Inflammatory macrophage treated with lipopolysaccharide for 1 hour (primary cell): ENCODE data around the gene PICK1.
"Not testable (repeated sequence)": the region's sequence is repeated elsewhere in the genome, so short reads cannot be mapped to it uniquely, and the experiment has no call there.

Source experiments
- DNase-seq, 2 donors: peaks; one replicate each; pipeline ENCODE4 v3.0.0-alpha.2; 2020 to 2022

The PICK1 gene

DNA sequence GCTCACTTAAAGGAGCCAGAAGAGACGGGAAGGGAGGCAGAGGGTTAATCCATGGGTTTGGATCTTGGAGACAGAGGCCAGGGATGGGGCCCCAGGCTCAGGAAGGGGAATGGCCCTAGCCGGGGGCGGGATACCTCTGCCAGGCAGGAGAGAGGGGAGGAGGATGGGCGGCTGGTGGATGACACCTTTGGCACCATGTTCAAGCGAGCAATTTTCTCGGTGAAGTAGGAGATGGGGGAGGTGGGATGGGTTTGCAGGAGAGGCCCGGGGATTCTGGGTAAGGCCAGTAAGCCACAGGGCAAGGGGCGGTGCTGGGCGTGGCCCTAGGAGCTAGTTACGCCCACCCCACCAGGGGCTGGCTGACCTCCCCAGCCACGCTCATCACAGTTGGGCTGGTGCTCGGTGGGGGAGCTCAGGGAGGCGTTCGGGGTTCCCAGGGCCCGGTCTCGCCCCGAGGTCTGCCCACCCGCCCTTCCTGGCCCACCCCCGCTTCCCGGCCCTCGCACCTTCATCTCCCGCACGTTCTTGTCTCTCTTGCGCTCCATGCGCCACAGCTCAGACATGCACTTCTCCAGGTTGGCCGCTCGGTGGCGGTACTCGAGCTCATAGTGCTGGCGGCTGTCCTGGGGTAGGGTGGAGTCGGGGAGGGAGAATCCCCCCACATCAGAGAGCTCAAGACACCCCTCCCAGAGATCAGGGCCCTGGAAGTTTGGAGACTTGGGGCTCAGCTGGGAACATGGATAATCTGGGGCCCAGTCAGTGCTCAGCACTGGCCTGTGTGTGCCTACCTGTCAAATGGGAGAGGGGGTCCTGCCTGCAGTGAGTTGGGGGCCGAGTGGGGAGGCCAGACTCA lies 40.6 kb downstream of the PICK1 start:
- DNase-seq: no peak

DNA sequence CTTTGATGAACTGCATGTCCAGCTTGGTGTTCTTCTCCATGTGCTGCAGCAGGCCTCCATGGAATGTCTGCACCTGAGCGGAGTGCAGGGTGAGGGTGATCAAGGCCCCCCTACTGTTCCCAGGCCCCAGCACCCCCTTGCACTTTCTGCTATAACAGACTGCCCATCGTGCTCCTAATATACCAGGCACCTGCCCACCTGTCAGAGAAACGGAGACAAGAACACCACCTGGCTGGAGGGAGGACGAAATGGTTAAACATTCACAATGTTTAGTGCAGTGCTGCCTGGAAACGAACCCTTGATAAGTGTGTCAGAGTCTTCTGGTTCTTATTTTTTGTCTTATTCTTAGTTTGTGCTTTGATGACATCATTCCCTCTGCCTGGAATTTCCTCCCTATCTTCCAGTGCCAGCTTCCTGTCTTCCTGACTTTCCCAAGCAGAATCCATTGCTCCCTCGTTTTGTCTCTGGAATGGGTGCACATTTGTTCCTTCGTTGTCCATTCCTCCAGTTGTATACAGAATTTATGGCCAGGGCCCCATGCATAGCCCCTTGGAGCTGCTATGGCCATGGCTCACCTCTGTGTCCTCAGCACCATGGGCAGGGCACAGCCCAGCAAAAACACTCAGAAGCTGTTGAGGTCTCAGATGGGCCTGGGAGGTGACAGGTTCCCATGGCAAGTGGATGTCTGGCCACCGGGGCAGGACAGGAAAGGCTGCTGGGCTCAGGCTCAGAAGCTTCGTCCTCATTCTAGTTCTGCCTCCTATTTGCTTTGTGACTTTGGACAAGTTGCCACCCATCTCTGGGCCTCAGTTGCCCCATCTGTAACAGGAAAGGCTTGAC lies 41.4 kb downstream of the PICK1 start:
- DNase-seq: no peak

DNA sequence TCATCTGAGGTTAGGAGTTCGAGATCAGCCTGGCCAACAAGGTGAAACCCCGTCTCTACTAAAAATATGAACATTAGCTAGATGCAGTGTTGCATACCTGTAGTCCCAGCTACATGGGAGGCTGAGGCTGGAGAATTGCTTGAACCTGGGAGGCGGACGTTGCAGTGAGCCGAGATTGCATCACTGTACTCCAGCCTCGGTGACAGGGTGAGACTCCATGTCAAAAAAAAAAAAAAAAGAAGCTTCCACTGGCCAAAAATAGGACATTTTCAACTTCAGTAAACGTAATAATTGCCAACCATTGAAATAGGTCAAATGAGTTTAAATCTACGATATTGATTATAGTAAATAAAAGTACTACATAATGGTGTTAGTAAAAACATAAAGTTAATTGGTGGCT lies 46.4 kb downstream of the PICK1 start:
- DNase-seq: no peak

DNA sequence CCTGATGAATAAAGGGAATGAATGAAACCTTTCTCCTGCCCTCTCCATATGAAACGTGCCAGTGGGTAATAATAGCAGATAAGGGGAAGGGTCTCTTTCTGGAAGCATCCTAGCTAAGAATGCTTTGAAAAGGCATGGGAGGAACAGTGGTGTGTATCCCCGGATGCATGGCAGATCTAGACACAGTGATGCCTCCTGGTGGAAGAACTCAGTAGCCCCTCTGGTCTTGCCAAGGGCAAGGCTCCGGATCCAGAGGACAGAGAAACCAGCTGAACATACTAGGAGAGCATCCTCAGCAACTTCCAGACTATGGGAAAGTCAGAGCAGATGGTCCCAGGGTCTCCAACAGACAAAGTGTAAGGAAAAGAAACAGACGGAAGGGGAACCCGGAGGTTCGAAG lies 46.9 kb downstream of the PICK1 start:
- peak in 1 of 2 donors; percentile 44 for DNase-seq

DNA sequence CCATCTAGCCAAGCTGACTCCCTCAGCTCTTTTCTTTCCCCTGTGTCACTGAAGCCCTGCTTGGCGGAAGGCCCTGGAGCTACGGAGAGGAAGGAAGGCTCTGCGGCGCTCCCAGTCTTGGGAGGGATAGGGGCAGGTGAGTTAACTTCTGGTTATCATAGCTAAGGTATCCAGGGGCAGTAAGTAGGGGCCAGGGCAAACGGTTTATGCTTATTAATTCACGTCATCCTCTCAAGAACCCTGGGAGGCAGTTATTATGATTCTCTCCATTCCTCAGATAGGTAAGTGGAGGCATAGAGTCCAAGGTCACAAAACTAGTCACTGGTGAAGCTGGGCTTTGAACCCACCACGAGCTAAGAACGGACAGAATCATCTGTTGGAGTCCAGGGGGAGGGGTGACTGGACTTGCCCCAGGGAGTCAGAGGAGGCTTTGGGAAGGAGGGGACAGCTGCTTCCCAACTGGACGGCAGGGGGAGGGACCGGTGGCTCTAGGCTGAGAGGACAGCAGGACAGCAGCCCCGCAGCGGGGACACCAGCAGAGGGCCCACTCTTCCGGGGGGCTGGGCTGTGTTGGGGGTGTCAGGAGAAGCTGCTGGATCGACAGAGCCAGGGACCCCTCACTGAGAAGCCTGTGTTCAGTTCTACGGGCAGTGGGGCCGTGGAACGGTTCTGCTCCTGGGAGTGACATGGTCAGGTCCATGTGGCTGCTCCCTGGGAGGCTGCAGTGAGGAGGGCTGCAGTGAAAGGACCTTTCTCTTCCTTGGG lies 49.8 kb downstream of the PICK1 start:
- DNase-seq: no peak

DNA sequence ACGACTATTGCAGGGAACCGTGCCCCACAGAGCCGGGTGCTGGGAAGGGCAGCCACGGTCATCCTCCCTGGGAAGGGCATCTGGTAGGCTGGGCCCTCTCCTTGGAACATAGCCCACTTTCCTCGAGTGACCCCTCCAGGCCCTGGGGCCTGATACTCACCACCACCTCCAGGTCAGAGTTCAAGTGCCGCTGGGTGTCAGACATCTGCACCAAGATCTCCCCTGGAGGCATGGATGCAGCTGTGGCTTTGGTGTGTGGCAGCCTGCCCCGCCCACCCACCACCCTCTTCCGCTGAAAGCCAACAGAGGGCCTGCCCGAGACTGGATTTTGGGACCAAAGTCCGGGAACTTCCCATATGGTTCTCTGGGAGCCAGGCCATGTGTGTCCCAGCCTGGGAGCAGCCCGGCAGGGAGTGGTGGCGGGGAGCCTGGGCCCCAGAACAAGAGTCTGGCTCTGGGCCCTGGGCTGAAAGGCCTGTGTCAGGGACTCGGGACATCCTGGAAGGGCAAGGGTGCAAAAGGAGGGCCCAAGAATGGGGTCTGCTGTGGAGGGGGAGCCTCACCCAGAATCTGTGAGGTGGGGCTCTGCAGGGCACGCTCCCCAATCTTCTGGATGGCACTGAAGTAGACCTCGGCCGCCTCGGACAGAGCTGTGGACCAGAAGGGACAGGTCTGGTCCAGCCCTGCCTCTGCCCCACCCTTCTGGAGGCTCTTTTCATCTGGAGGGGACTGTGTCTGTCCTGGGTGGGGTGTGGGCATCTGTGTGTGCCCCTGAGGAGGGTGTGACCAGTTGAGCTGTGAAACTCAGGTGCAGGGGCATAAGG lies 50.7 kb downstream of the PICK1 start:
- no peak for DNase-seq

DNA sequence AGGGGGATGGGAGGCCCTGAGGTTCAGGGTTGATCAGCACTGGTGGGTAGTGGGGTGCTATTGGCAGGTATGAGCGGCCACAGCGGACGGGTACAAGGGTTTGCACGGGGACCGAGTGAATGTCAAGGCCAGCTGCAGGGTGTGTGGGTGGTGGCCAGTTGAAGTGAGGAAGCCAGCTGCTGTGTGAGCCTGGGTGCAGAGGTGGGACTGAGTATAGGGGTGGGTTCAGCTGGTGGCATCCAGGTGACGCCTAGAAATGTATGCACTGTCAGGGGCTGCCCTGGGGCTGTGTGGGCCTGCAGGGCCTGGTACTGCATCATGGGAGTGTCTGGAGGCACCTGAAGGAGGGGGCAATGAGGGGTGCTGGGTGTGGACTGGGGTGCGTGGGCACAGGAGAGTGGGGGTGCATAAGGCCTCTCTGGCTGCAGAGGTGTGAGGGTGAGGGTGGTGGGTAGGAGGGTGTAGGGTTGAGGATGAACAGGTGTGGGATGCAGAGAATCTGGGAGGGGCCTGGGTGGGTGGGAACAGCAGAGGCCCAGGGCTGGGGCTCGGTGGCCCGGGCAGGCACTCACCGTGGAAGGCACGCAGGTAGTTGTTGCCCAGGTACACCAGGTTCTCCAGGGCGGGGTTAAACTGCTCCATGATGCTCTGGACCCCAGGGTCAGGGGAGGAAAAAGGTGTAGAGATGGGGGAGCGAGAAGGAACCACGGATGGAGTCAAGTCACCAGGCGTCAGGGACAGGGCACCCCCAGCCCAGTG lies 51.5 kb downstream of the PICK1 start:
- DNase-seq: no peak

DNA sequence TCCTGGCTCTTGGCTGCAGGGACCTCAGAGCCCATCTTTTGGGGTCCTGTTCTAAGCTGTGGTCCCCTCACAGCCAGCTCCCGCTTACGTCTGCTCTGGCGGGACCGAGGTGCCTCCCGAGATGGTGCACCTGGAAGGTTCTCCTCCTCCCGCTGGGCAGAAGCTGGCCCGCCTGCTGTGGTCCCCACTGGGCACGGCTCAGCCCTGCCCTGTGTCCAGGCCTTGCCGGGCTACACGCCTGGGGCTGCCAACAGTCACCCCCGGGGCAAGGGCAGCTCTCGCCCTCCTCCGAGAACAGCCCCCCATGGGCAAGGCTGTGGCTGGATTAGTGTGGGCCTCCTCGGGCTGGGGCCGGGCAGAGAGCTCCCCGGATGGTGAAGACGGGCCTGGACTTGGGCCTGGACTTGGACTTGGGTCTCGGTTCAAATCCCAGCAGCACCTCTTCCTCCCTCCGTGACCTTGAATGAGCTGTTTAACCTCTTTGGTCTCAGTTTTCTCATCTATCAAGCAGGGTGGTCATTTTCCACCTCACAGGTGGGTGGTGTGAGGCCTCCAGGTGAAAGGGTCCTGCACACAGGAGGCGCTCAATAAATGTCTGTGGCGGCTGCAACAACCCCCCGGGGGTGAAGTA lies 52.3 kb downstream of the PICK1 start:
- no peak for DNase-seq

DNA sequence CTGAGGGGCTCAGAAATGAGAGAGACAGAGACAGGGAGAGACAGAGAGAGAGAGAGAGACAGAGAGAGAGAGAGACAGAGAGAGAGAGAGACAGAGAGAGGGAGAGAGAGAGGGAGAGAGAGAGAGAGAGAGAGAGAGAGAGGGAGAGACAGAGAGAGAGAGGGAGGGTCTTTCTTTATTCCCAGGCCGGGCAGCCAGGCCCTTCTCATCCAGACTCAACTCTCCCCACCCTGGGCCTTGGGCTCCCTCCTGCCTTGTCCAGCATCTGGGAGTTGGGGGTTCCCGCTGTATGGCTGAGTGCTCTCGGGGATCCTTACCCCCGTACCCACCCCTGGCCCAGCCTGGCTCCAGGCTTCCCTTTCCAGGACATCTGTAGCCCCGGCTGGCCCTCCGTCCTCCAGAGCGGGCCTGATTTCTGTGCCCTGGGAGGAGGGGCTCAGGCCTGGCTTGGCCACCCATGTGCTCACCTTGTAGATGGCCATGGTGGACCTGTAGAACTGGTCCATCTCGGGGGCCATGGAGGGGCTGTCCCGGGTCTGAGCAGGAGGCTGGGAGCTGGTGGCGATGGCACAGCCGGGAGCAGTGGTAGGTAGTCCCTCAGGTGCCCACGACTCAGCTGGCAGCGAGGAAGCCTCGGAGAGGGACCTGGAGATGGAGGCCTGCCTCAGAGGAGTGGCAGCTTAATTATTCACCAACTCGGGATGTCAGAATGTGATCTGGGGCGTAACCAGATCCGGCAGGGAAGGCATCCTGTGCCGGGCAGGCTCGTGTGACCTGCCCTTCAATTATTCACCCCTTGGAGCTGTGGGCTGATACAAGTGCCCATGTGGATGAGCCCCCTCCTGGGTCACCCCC lies 53.0 kb downstream of the PICK1 start, which contains the start of gene BAIAP2L2:
Gene BAIAP2L2, minus strand, starts transcription at position 677 of the 855 bp plus-strand sequence. Its CDS starts 159 bp downstream, at position 518.
- DNase-seq: no peak

DNA sequence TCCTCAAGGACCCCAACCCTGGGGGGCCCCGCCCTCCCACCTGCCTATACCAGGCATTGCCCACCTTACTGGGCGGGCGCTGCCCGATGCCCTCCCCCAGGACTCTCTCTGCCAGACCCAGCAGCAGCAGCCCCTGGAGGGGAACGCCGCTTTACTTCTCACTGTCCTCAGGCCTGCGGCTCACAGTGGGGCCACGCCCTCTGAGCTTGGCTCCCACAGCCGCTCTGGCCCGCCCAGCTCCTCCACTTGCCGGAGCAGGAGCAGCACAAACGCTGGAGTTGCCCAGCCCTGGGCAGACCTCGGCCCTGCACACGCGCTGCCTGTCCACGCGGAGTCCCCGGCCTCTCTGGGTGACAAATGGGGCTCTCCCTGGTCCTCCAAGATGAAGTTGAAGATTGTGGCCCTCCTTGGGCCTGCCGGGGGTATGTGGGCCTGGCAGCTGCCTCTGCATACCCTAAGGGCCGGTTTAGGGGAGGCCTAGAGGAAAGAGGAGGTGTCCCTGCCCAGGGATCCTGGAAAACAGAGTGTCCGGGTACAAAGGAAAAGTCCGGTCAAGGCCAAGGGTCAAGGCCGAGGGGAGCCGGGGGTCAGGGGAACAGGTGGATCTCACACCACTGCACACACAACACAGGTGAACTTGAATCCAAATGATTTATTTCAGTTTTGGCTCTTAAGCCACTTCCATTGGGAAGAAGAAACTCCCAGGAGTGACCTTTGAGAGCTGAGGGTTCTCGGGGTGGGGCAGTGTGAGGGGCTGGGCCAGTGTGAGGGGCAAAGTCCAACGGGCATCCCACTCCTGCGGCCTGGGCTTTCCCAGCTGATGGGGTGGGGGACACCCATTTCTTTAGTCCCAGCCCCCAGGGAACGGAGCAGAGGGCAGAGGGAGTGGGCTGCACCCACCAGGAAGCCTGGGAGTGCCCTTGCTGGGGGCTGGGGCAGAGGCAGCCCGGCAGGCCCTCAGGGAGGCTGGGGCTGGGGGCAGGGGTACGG lies 54.0 kb downstream of the PICK1 start:
- no peak for DNase-seq

DNA sequence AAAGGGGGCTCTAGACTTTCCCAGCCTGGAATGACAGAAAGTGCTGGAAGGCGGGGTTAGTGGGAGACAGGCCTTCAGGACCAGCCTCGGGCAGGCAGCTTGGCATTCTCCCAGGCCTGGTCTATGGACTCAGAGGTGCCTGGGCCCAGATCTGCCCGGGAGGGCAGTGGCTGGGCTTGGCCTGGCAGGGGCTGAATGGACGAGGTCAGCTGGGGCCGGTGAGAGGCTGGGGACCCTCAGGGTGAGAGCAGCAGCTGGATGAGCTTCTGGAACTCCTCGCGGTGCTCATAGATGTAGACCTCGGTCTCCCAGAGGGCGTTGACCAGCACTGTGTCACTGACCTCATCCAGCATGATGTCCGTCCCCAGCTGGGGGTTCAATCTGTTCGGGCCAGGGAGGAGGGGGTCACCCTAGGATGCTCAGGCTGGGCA lies 54.7 kb downstream of the PICK1 start:
- no peak for DNase-seq

DNA sequence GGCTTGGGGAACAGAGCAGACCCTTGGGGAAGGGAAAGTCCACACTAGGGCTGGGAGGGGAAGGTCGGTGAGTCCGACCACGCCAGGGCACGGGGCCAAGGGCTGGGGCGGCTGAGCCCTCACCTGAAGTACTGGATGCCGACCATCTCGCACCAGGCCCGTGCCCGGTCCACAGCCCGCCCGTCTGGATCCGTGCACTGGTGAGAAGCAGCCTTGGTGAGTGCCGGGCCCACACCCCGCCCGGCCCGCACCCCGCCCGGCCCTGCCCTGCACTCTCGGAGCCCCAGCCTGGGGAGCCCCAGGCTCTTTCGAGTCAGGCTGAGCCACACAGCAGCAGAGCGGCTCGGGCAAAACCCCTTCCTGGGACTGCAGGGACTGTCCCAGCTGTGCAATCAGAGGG lies 55.2 kb downstream of the PICK1 start:
- no peak for DNase-seq

DNA sequence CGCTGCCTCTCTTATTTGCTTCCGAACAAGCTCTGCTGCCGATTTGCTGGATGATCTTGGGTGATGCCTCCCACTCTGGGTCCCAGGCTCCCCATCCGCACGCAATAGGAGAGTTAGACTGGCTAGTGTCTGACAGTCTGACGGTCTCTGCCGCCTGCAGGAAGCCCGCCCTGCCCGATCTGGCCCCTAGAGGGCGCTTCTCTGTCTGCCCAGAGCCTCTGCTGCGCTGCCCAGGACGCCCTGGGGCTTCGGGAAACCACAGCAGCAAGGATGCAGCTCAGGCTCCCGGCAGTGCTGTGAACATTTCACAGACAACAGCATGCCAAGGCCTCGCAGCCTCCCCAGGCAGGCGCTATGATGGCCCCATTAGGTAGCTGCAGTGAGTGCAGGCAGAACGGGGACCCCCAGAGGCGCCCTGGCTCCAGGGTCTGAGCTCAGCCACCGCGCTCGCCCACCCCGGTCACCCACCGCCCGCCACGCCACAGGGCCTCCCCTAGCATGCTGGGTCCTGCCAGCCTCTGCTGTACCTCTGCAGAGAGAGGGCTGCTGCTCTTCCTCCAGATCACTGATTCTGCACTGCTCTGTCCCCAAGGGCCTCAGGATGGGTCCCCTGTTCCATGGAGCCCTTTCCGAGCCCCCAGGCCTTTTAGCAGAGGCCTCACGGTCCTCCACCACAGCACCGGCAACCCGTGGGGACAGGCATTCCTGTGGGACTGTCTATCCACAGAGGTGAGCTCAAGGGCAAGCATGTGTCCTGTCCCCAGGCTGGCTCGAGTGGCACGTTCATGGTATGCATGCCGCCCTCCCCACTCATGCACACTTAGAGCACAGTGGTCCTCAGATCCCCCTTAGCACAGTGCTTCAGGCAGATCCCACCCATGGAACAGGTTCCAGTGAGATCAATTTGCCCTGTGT lies 57.5 kb downstream of the PICK1 start:
- peak; percentile 61 to 95 for DNase-seq

DNA sequence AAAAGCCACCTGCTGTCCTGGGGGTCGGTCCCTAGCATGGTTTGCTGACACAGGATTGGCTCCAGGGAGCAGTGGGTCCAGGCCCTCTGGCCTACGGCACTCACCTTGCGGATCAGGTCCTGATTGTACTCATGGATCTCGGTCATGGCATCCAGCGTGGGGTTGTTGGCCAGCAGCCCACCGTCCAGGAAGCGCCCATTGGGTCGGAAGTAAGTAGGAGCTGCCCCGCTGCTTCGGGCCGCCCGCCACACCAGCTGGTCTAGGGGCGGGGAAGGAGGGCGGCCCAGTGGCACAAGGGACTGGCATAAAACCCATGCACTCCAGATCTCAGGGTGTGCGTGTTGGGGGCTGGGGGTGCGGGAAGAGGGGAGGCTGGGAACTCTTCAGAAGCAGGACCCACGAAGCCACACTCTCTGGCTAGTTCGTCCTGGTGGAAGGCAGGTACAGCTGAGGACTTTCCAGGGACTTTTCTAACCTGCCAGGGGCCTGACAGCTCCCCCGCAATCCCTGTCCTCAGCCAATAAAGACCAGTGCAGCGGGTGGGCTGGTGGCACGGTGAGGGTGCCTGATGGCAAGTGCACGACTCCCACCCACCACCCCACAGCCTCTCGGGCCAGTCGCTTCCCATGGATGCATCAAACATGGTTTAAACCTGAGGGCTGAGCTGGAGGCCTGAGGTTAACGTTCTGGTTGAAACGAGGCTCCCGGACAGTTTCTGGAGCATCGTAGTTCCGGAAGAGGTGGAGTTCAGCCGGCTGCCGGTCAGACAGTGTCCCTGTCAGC lies 58.4 kb downstream of the PICK1 start:
- DNase-seq: no peak

DNA sequence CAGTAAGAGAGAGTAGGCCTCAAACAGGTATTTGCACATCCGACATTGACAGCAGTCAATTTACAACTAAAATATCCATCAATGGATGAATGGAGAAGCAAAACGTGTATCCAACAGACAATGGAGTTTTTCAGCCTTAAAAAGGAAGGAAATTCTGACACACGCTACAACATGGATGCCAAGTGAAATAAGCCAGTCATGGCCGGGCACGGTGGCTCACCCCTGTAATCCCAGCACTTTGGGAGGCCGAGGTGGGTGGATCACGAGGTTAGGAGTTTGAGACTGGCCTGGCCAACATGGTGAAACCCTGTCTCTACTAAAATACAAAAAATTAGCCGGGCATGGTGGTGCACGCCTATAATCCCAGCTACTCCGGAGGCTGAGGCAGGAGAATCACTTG lies 60.4 kb downstream of the PICK1 start:
- not testable (repeated sequence) for DNase-seq

DNA sequence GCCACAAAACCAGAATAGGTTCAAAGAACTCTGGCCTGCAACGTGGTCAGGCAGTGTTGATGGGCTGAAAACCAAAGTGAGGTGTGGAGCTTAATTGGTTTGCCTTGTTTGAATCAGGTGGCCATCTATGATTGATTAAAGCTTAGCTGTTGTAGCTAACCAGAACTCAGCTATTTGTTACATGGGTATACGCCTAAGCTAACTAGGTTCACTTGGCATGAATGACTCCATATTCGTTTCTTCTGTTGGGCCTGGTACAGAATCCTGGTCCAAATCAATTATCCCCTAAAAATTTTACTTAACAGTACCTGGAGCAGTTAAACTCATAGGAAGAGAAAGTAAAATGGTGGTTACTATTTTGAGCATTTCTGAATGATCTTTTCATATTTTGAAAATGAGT lies 61.0 kb downstream of the PICK1 start:
- no peak for DNase-seq

DNA sequence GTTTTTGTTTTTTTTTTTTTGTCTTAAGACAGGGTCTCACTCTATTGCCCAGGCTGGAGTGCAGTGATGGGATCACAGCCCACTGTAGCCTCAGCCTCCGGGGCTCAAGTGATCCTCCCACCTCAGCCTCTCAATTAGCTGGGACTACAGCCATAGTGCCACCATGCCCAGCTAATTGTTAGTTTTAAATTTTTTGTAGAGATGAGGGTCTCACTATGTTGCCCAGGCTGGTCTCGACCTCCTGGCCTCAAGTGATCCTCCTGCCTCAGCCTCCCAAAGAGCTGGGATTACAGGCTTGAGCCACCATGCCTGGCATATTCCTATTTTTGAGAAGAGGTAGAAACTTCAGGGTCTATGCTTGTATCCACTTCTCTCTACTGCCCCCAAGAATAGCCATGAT lies 61.5 kb downstream of the PICK1 start:
- DNase-seq: not testable (repeated sequence)
